ENCODE results near the gene INPP4B. TPM values are rescaled to one million over a fixed set of nuclear protein-coding genes. Genes with fewer than 3 reads are reported as not detected.

Gene INPP4B
- total and polyA plus RNA-seq, 2 donors (not counting 1 experiment from before 2014, with no cell fraction given), result 0.03 TPM; not detected in 1

DNA sequence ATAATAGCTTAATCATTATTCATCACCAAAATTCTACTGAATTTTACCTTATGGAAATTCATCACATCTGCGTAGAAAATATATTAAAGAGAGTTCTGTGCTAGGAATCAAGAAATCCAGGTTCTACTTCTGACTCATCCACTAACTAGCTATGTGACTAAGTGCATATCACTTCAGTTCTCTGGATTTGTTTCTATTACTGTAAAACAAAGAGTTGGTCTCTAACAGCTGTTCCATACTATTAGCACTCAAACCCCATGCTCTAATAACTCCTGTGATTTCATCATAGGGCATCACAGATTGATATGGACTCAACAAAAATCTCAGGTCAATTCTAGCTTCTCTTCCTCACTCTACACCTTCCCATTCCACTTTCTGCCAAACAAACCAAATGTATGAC, 572.0 kb downstream of the INPP4B start:
- WGBS (ENCODE audit: insufficient coverage), result 80% methylated on average over 1 of the region's 1 CpG
- Histone ChIP-seq H3K36me3 (replicated peaks in 1 of 2; ENCODE audit: control extremely low read depth in 1 of 2, control insufficient read depth in 1 of 2, extremely low read depth in 1 of 2, insufficient read depth in 2 of 2, low read length in 1 of 2) (no peaks in the 10 kb centered on the region), H3K27ac (ENCODE audit: low read length in 2 of 2) (no peak overlapping the region), H3K4me2 (replicated peaks; ENCODE audit: low read depth, low read length, poor library complexity, severe bottlenecking) (no peak overlapping the region), H3K4me1 (ENCODE audit: control insufficient read depth in 2 of 2, insufficient read depth in 2 of 2, low read length in 2 of 2) (no peaks in the 10 kb centered on the region), H3K9me3 (ENCODE audit: control extremely low read depth in 1 of 3, control insufficient read depth in 2 of 3, insufficient read depth in 1 of 3, low read length in 2 of 3) (peaks cover 0 to 1% (median 0%) of the 10 kb centered on the region in 3 donors), H3K79me2 (ENCODE audit: control insufficient read depth, insufficient read depth, low read length) (no peaks in the 10 kb centered on the region), H2AFZ (ENCODE audit: insufficient read depth, low read depth, low read length, poor library complexity, severe bottlenecking) (no peak overlapping the region), H3K9ac (ENCODE audit: low read length) (no peak overlapping the region), H4K20me1 (ENCODE audit: control insufficient read depth, insufficient read depth, low read length, poor library complexity, severe bottlenecking) (no peaks in the 10 kb centered on the region), H3K4me3 (ENCODE audit: control extremely low read depth in 1 of 5, extremely low read depth in 1 of 5, insufficient read depth in 1 of 5, low read depth in 2 of 5, low read length in 4 of 5) (no peak overlapping the region), H3K27me3 (replicated peaks in 1 of 4; ENCODE audit: control extremely low read depth in 1 of 4, control insufficient read depth in 3 of 4, insufficient read depth in 4 of 4, low read length in 3 of 4) (no peaks in the 10 kb centered on the region)
- ATAC-seq (ENCODE audit: low read depth) (no peak), DNase-seq (no peak)
- CTCF ChIA-PET, result no interaction called here
- no peak for TF ChIP-seq EZH2 (IDR thresholded peaks at IDR 0.05; ENCODE audit: borderline replicate concordance, insufficient read depth, low read depth, low read length, poor library complexity, severe bottlenecking)
- TF ChIP-seq, protein P1, sequence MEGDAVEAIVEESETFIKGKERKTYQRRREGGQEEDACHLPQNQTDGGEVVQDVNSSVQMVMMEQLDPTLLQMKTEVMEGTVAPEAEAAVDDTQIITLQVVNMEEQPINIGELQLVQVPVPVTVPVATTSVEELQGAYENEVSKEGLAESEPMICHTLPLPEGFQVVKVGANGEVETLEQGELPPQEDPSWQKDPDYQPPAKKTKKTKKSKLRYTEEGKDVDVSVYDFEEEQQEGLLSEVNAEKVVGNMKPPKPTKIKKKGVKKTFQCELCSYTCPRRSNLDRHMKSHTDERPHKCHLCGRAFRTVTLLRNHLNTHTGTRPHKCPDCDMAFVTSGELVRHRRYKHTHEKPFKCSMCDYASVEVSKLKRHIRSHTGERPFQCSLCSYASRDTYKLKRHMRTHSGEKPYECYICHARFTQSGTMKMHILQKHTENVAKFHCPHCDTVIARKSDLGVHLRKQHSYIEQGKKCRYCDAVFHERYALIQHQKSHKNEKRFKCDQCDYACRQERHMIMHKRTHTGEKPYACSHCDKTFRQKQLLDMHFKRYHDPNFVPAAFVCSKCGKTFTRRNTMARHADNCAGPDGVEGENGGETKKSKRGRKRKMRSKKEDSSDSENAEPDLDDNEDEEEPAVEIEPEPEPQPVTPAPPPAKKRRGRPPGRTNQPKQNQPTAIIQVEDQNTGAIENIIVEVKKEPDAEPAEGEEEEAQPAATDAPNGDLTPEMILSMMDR (IDR thresholded peaks at IDR 0.05), result no peak
- Mint-ChIP-seq H3K27me3 (no peaks in the 10 kb centered on the region), H3K4me3 (no peak overlapping the region), H3K27ac (no peak overlapping the region), H3K9me3 (ENCODE audit: insufficient read depth) (no peaks in the 10 kb centered on the region), H3K4me1 (no peaks in the 10 kb centered on the region)
- POLR2A ChIA-PET, result no interaction called here
- intact Hi-C loops (cut with micrococcal nuclease), result no loop called here

DNA sequence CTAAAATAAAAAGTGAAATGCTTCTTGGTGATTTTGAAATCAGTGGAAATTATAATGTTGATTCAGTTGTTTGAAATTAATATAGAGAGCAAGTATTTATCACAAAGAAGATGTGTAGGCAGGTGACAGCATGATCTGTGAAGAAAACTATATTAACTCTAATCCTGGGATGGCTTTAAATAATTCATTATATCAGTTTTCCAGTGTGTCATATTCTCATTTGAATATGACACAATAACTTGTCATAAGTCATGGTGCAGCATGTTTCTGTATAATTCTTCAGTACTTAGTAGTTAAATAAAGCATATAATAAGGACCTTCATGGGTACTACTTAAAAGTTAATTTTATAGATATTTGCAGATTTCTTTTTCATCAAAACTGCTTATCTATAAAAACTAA, 573.6 kb downstream of the INPP4B start:
- Histone ChIP-seq H3K36me3 (replicated peaks in 1 of 2; ENCODE audit: control extremely low read depth in 1 of 2, control insufficient read depth in 1 of 2, extremely low read depth in 1 of 2, insufficient read depth in 2 of 2, low read length in 1 of 2) (no peaks in the 10 kb centered on the region), H3K9me3 (ENCODE audit: control extremely low read depth in 1 of 3, control insufficient read depth in 2 of 3, insufficient read depth in 1 of 3, low read length in 2 of 3) (no peaks in the 10 kb centered on the region), H4K20me1 (ENCODE audit: control insufficient read depth, insufficient read depth, low read length, poor library complexity, severe bottlenecking) (no peaks in the 10 kb centered on the region), H3K4me1 (ENCODE audit: control insufficient read depth in 2 of 2, insufficient read depth in 2 of 2, low read length in 2 of 2) (no peaks in the 10 kb centered on the region), H3K4me3 (ENCODE audit: control extremely low read depth in 1 of 5, extremely low read depth in 1 of 5, insufficient read depth in 1 of 5, low read depth in 2 of 5, low read length in 4 of 5) (no peak overlapping the region), H2AFZ (ENCODE audit: insufficient read depth, low read depth, low read length, poor library complexity, severe bottlenecking) (no peak overlapping the region), H3K9ac (ENCODE audit: low read length) (no peak overlapping the region), H3K27me3 (replicated peaks in 1 of 4; ENCODE audit: control extremely low read depth in 1 of 4, control insufficient read depth in 3 of 4, insufficient read depth in 4 of 4, low read length in 3 of 4) (no peaks in the 10 kb centered on the region), H3K79me2 (ENCODE audit: control insufficient read depth, insufficient read depth, low read length) (no peaks in the 10 kb centered on the region), H3K27ac (ENCODE audit: low read length in 2 of 2) (no peak overlapping the region), H3K4me2 (replicated peaks; ENCODE audit: low read depth, low read length, poor library complexity, severe bottlenecking) (no peak overlapping the region)
- H3K9me3 Mint-ChIP-seq (ENCODE audit: insufficient read depth), result no peaks in the 10 kb centered on the region
- ChIA-PET CTCF (no interaction called here), POLR2A (no interaction called here)
- no peaks in the 10 kb centered on the region for H3K4me1 Mint-ChIP-seq
- no peaks in the 10 kb centered on the region for H3K27me3 Mint-ChIP-seq
- ATAC-seq (ENCODE audit: low read depth) (no peak), DNase-seq (no peak)
- H3K27ac Mint-ChIP-seq, result no peak overlapping the region
- TF ChIP-seq, protein P1 (IDR thresholded peaks at IDR 0.05), result no peak
- TF ChIP-seq EZH2 (IDR thresholded peaks at IDR 0.05; ENCODE audit: borderline replicate concordance, insufficient read depth, low read depth, low read length, poor library complexity, severe bottlenecking), result no peak
- intact Hi-C loops (cut with micrococcal nuclease), result no loop called here
- H3K4me3 Mint-ChIP-seq, result no peak overlapping the region

Measured in B cell (primary cell).